ENCODE data around the gene COA3.

DNA sequence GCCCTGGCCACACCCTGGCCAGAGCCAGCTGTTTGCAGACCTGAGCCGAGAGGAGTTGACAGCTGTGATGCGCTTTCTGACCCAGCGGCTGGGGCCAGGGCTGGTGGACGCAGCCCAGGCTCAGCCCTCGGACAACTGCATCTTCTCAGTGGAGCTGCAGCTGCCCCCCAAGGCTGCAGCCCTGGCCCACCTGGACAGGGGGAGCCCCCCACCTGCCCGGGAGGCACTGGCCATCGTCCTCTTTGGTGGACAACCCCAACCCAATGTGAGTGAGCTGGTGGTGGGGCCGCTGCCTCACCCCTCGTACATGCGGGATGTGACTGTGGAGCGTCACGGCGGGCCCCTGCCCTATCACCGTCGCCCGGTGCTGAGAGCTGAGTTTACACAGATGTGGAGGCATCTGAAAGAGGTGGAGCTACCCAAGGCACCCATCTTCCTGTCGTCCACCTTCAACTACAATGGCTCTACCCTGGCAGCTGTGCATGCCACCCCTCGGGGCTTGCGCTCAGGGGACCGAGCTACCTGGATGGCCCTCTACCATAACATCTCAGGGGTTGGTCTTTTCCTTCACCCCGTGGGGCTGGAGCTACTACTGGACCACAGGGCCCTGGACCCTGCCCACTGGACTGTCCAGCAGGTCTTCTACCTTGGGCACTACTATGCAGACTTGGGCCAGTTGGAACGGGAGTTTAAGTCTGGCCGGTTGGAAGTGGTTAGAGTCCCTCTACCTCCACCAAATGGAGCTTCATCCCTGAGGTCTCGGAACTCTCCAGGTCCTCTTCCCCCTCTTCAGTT is 46.5 kb upstream of the COA3 start:
- no peak for TF ChIP-seq EZH2phosphoT487 (conservative IDR thresholded peaks at IDR 0.05; ENCODE audit: low read length)
- TF ChIP-seq, protein P1, sequence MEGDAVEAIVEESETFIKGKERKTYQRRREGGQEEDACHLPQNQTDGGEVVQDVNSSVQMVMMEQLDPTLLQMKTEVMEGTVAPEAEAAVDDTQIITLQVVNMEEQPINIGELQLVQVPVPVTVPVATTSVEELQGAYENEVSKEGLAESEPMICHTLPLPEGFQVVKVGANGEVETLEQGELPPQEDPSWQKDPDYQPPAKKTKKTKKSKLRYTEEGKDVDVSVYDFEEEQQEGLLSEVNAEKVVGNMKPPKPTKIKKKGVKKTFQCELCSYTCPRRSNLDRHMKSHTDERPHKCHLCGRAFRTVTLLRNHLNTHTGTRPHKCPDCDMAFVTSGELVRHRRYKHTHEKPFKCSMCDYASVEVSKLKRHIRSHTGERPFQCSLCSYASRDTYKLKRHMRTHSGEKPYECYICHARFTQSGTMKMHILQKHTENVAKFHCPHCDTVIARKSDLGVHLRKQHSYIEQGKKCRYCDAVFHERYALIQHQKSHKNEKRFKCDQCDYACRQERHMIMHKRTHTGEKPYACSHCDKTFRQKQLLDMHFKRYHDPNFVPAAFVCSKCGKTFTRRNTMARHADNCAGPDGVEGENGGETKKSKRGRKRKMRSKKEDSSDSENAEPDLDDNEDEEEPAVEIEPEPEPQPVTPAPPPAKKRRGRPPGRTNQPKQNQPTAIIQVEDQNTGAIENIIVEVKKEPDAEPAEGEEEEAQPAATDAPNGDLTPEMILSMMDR (IDR thresholded peaks at IDR 0.05; ENCODE audit: insufficient read depth, low read length, poor library complexity, severe bottlenecking), result no peak

Measured in SU-DHL-6 (cell line).